Epithelial cell of proximal tubule (primary cell): ENCODE results near the gene ANKRD36B. TPM values are rescaled to one million over a fixed set of nuclear protein-coding genes. Genes with fewer than 3 reads are reported as not detected.

Experiments
- total RNA-seq: library from RNA; depleted of rRNA; stranded (reverse); fragments of >200 nt; gene quantifications from 2 replicates; pipeline ENCODE4 v1.2.3, GENCODE V29; 2015

The ANKRD36B gene
- total RNA-seq, 1 donor from 2014 or later = 8.7 TPM

Other genes starting within 250 kb of the ANKRD36B start
- 419 and 539 TPM in 2 replicates for gene COX5B, start 56.2 kb upstream of the ANKRD36B start, total RNA-seq
- 35.8 and 50.6 TPM in 2 replicates for gene ACTR1B, start 74.2 kb upstream of the ANKRD36B start, total RNA-seq
- gene C2orf92, start 79.8 kb upstream of the ANKRD36B start, total RNA-seq = 1.2 and 1.3 TPM in 2 replicates
- gene ZAP70, start 123.7 kb upstream of the ANKRD36B start, total RNA-seq = 0.14 TPM in 1 of 2 replicates, not detected in the other